GM23338 (cell line): ENCODE measurements around the gene LYZL6. TPM values are rescaled to one million over a fixed set of nuclear protein-coding genes. Genes with fewer than 3 reads are reported as not detected.

ENCODE experiments used
- ATAC-seq: fragments of 200-7000 bp; cut with Tn5 transposase; 3 replicates; pipeline ENCODE4 v1.9.1; 2020
- DNase-seq: peaks from one replicate; pipeline ENCODE4 v3.0.0-alpha.2; 2015; ENCODE audit warnings: low spot score
- H2AFZ ChIP-seq: fragments of 200-600 bp; sonication (generic); 2 replicates; pipeline ENCODE4 v1.8.0; 2016; ENCODE audit warnings: antibody characterized with exemption, mild to moderate bottlenecking, moderate library complexity
- H3F3A ChIP-seq: fragments of 200-600 bp; sonication (generic); replicated peaks from 2 replicates; pipeline ENCODE4 v1.8.0; 2017; ENCODE audit warnings: antibody characterized with exemption, mixed run types, low read depth
- H3K27ac ChIP-seq: fragments of 200-600 bp; sonication (generic); 2 replicates; pipeline ENCODE4 v1.6.1; 2016; ENCODE audit warnings: low read depth
- H3K27me3 ChIP-seq: fragments of 200-600 bp; sonication (generic); 2 replicates; pipeline ENCODE4 v1.8.0; 2016; ENCODE audit warnings: mild to moderate bottlenecking, mixed run types, moderate library complexity; ENCODE audit not compliant: insufficient read depth
- H3K36me3 ChIP-seq: fragments of 200-600 bp; sonication (generic); 2 replicates; pipeline ENCODE4 v1.8.0; 2016; ENCODE audit warnings: mild to moderate bottlenecking; ENCODE audit not compliant: insufficient read depth
- H3K4me1 ChIP-seq: fragments of 200-600 bp; sonication (generic); 2 replicates; pipeline ENCODE4 v1.8.0; 2016; ENCODE audit warnings: mild to moderate bottlenecking, moderate library complexity; ENCODE audit not compliant: insufficient read depth
- H3K4me2 ChIP-seq: fragments of 200-600 bp; sonication (generic); 2 replicates; pipeline ENCODE4 v1.7.1; 2017; ENCODE audit warnings: mixed run types
- H3K4me3 ChIP-seq: fragments of 200-600 bp; sonication (generic); 2 replicates; pipeline ENCODE4 v1.6.1; 2016; ENCODE audit warnings: mixed run types
- H3K79me2 ChIP-seq: fragments of 200-600 bp; sonication (generic); replicated peaks from 2 replicates; pipeline ENCODE4 v1.8.0; 2017; ENCODE audit warnings: mild to moderate bottlenecking; ENCODE audit not compliant: insufficient read depth
- H3K9me2 ChIP-seq: fragments of 200-600 bp; sonication (generic); 2 replicates; pipeline ENCODE4 v1.8.0; 2017; ENCODE audit not compliant: insufficient read depth
- H4K20me1 ChIP-seq: fragments of 200-600 bp; sonication (generic); replicated peaks from 2 replicates; pipeline ENCODE4 v1.8.0; 2017; ENCODE audit warnings: mild to moderate bottlenecking; ENCODE audit not compliant: insufficient read depth
- H3K27ac Mint-ChIP-seq: 2 replicates; pipeline ENCODE4 v1.8.0; 2020; ENCODE audit warnings: inconsistent platforms, mild to moderate bottlenecking, moderate library complexity, mixed read lengths
- H3K27me3 Mint-ChIP-seq: 3 replicates; pipeline ENCODE4 v1.8.0; 2022; ENCODE audit warnings: low read depth, mild to moderate bottlenecking, moderate library complexity, mixed read lengths, inconsistent platforms; ENCODE audit not compliant: insufficient read depth, poor library complexity
- H3K36me3 Mint-ChIP-seq: 3 replicates; pipeline ENCODE4 v1.8.0; 2021; ENCODE audit warnings: low read depth, mild to moderate bottlenecking, inconsistent platforms, moderate library complexity, mixed read lengths
- H3K4me1 Mint-ChIP-seq: 3 replicates; pipeline ENCODE4 v1.8.0; 2020; ENCODE audit warnings: mild to moderate bottlenecking, inconsistent platforms, mixed read lengths
- H3K4me3 Mint-ChIP-seq: 3 replicates; pipeline ENCODE4 v1.8.0; 2021; ENCODE audit warnings: moderate library complexity, mild to moderate bottlenecking, inconsistent platforms, mixed read lengths
- H3K9me3 Mint-ChIP-seq: 3 replicates; pipeline ENCODE4 v1.8.0; 2020; ENCODE audit warnings: moderate library complexity, mild to moderate bottlenecking, inconsistent platforms, mixed read lengths
- CREB1 ChIP-seq: fragments of 250-450 bp; sonication (Bioruptor Pico); IDR thresholded peaks from 2 replicates; pipeline ENCODE4 v1.5.0; 2020; ENCODE audit warnings: low read depth, mild to moderate bottlenecking, moderate library complexity
- EZH2 ChIP-seq: fragments of 200-600 bp; sonication (generic); IDR thresholded peaks from one replicate; pipeline ENCODE4 v1.8.0; 2017; ENCODE audit warnings: antibody characterized with exemption, mild to moderate bottlenecking, low read depth; ENCODE audit not compliant: unreplicated experiment
- EZH2phosphoT487 ChIP-seq: fragments of 200-600 bp; sonication (generic); IDR thresholded peaks from one replicate; pipeline ENCODE4 v1.8.1; 2018; ENCODE audit warnings: antibody characterized with exemption; ENCODE audit not compliant: unreplicated experiment
- JUNB ChIP-seq: IDR thresholded peaks from one replicate; pipeline ENCODE4 v1.6.1; 2016; ENCODE audit warnings: antibody characterized with exemption; ENCODE audit not compliant: unreplicated experiment
- NANOG ChIP-seq: IDR thresholded peaks from 2 replicates; pipeline ENCODE4 v1.6.1; 2016; ENCODE audit warnings: antibody characterized with exemption, borderline replicate concordance
- POLR2AphosphoS5 ChIP-seq: IDR thresholded peaks from 2 replicates; pipeline ENCODE4 v1.6.1; 2016; ENCODE audit warnings: antibody characterized with exemption, low read depth
- STAT1 ChIP-seq: IDR thresholded peaks from one replicate; pipeline ENCODE4 v1.6.1; 2016; ENCODE audit warnings: antibody characterized with exemption; ENCODE audit not compliant: unreplicated experiment
- ZNF114 ChIP-seq: fragments of 250-450 bp; sonication (Bioruptor Pico); IDR thresholded peaks from 2 replicates; pipeline ENCODE4 v1.5.0; 2020; ENCODE audit warnings: mild to moderate bottlenecking, moderate library complexity
- long read RNA-seq: library from polyadenylated mRNA; unstranded; transcript quantifications from one replicate; pipeline ENCODE4 v2.0.0, GENCODE V29; 2020; ENCODE audit not compliant: unreplicated experiment
- polyA plus RNA-seq: library from polyadenylated mRNA; unstranded; fragments of >200 nt; fragmentation: Nextera tagmentation; extraction: Ambion mirVana; gene quantifications from 2 replicates; pipeline ENCODE4 v1.2.1, GENCODE V29; 2016
- total RNA-seq: library from RNA; depleted of rRNA; stranded (reverse); fragments of >200 nt; shearing (Covaris generic); gene quantifications from 2 replicates; pipeline ENCODE4 v1.2.3, GENCODE V29; 2014; rRNA removed
- TF ChIP-seq, protein P1 (sequence below): IDR thresholded peaks from one replicate; pipeline ENCODE4 v1.6.1; 2018; ENCODE audit warnings: antibody characterized with exemption; ENCODE audit not compliant: unreplicated experiment
- TF ChIP-seq, protein P2 (sequence below): IDR thresholded peaks from 2 replicates; pipeline ENCODE4 v1.6.1; 2016; ENCODE audit warnings: antibody characterized with exemption
- TF ChIP-seq, protein P3 (sequence below): fragments of 250-450 bp; sonication (Bioruptor Pico); IDR thresholded peaks from 2 replicates; pipeline ENCODE4 v1.5.0; 2020; ENCODE audit warnings: mild to moderate bottlenecking, moderate library complexity

Gene LYZL6, protein sequence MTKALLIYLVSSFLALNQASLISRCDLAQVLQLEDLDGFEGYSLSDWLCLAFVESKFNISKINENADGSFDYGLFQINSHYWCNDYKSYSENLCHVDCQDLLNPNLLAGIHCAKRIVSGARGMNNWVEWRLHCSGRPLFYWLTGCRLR
- not detected in 2 replicates for total RNA-seq
- not detected in 2 replicates for polyA plus RNA-seq
- long read RNA-seq: 0 reads

DNA sequence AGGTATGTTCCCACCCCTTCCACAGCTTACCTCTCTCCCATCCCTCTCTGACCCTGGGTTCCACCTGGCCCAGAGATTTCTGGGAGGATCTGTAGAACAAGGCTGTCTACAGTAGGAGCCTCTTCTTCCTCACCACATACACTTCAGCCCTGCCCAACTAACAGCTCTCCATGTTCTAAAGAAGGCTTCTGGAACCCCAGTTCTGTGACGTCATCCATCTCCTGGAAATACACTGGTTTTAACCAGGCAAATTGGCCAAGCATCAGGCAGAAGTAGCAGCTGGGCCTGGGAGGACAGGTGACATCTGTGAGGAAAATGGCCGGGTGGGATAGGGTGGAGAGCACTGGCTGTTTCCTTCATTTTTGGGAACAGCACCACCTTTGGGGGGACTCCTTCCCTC is at the start of gene LYZL6:
LYZL6 (minus strand) TSS at position 177 of the 400 bp plus-strand sequence. CDS start 4,357 bp downstream, outside the sequence.
- no peaks in the 10 kb centered on the region for H3K4me1 ChIP-seq
- no peaks in the 10 kb centered on the region for H3K27me3 ChIP-seq
- Mint-ChIP-seq H3K27me3 (no peaks in the 10 kb centered on the region), H3K9me3 (0 out of 3 replicates have a peak, but pooled peaks cover 3% of the 10 kb centered on the region), H3K4me3 (no peak within 1 kb of the TSS), H3K27ac (no peak within 1 kb of the TSS), H3K36me3 (no peaks in the 10 kb centered on the region), H3K4me1 (no peaks in the 10 kb centered on the region)
- no peak for ATAC-seq
- no peak within 1 kb of the TSS for H3K4me3 ChIP-seq
- no peaks in the 10 kb centered on the region for H4K20me1 ChIP-seq
- no peaks in the 10 kb centered on the region for H3F3A ChIP-seq
- no peak for DNase-seq
- H3K36me3 ChIP-seq: no peaks in the 10 kb centered on the region
- TF ChIP-seq CREB1 (CRISPR knock-in tag) (no peak), NANOG (no peak), JUNB (no peak), POLR2AphosphoS5 (no peak), EZH2phosphoT487 (no peak), STAT1 (no peak), EZH2 (no peak)
- TF ChIP-seq, protein P1, sequence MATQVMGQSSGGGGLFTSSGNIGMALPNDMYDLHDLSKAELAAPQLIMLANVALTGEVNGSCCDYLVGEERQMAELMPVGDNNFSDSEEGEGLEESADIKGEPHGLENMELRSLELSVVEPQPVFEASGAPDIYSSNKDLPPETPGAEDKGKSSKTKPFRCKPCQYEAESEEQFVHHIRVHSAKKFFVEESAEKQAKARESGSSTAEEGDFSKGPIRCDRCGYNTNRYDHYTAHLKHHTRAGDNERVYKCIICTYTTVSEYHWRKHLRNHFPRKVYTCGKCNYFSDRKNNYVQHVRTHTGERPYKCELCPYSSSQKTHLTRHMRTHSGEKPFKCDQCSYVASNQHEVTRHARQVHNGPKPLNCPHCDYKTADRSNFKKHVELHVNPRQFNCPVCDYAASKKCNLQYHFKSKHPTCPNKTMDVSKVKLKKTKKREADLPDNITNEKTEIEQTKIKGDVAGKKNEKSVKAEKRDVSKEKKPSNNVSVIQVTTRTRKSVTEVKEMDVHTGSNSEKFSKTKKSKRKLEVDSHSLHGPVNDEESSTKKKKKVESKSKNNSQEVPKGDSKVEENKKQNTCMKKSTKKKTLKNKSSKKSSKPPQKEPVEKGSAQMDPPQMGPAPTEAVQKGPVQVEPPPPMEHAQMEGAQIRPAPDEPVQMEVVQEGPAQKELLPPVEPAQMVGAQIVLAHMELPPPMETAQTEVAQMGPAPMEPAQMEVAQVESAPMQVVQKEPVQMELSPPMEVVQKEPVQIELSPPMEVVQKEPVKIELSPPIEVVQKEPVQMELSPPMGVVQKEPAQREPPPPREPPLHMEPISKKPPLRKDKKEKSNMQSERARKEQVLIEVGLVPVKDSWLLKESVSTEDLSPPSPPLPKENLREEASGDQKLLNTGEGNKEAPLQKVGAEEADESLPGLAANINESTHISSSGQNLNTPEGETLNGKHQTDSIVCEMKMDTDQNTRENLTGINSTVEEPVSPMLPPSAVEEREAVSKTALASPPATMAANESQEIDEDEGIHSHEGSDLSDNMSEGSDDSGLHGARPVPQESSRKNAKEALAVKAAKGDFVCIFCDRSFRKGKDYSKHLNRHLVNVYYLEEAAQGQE: no peak
- TF ChIP-seq, protein P2, sequence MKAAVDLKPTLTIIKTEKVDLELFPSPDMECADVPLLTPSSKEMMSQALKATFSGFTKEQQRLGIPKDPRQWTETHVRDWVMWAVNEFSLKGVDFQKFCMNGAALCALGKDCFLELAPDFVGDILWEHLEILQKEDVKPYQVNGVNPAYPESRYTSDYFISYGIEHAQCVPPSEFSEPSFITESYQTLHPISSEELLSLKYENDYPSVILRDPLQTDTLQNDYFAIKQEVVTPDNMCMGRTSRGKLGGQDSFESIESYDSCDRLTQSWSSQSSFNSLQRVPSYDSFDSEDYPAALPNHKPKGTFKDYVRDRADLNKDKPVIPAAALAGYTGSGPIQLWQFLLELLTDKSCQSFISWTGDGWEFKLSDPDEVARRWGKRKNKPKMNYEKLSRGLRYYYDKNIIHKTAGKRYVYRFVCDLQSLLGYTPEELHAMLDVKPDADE: no peak
- peak within 1 kb of the TSS; percentile 69; the same call in 1 of the 2 replicates for H2AFZ ChIP-seq
- no peak within 1 kb of the TSS for H3K4me2 ChIP-seq
- no peaks in the 10 kb centered on the region for H3K79me2 ChIP-seq
- no peak within 1 kb of the TSS for H3K27ac ChIP-seq
- H3K9me2 ChIP-seq: peaks cover 4% of the 10 kb centered on the region; the same call in 1 of the 2 replicates

DNA sequence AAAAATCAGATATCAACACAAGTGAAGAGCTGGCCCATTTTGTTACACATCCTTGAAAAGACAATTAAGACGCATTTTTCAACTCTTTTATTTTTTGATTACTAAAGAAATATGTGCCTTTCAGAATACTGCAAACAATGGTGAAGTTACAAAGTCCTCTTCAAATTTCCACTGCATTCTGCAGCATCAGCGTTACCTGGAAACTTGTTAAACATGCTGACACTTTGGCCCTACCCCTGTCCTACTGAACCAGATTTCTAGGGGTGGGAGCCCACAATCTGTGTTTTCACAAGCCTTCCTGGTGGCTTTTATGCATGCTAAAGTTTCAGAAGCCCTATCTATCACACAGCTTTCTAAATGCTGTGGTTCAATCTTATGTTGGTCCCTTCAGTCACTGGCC is 47.6 kb upstream of the LYZL6 start:
- no peaks in the 10 kb centered on the region for H3K36me3 Mint-ChIP-seq
- ATAC-seq: no peak
- TF ChIP-seq, protein P3, sequence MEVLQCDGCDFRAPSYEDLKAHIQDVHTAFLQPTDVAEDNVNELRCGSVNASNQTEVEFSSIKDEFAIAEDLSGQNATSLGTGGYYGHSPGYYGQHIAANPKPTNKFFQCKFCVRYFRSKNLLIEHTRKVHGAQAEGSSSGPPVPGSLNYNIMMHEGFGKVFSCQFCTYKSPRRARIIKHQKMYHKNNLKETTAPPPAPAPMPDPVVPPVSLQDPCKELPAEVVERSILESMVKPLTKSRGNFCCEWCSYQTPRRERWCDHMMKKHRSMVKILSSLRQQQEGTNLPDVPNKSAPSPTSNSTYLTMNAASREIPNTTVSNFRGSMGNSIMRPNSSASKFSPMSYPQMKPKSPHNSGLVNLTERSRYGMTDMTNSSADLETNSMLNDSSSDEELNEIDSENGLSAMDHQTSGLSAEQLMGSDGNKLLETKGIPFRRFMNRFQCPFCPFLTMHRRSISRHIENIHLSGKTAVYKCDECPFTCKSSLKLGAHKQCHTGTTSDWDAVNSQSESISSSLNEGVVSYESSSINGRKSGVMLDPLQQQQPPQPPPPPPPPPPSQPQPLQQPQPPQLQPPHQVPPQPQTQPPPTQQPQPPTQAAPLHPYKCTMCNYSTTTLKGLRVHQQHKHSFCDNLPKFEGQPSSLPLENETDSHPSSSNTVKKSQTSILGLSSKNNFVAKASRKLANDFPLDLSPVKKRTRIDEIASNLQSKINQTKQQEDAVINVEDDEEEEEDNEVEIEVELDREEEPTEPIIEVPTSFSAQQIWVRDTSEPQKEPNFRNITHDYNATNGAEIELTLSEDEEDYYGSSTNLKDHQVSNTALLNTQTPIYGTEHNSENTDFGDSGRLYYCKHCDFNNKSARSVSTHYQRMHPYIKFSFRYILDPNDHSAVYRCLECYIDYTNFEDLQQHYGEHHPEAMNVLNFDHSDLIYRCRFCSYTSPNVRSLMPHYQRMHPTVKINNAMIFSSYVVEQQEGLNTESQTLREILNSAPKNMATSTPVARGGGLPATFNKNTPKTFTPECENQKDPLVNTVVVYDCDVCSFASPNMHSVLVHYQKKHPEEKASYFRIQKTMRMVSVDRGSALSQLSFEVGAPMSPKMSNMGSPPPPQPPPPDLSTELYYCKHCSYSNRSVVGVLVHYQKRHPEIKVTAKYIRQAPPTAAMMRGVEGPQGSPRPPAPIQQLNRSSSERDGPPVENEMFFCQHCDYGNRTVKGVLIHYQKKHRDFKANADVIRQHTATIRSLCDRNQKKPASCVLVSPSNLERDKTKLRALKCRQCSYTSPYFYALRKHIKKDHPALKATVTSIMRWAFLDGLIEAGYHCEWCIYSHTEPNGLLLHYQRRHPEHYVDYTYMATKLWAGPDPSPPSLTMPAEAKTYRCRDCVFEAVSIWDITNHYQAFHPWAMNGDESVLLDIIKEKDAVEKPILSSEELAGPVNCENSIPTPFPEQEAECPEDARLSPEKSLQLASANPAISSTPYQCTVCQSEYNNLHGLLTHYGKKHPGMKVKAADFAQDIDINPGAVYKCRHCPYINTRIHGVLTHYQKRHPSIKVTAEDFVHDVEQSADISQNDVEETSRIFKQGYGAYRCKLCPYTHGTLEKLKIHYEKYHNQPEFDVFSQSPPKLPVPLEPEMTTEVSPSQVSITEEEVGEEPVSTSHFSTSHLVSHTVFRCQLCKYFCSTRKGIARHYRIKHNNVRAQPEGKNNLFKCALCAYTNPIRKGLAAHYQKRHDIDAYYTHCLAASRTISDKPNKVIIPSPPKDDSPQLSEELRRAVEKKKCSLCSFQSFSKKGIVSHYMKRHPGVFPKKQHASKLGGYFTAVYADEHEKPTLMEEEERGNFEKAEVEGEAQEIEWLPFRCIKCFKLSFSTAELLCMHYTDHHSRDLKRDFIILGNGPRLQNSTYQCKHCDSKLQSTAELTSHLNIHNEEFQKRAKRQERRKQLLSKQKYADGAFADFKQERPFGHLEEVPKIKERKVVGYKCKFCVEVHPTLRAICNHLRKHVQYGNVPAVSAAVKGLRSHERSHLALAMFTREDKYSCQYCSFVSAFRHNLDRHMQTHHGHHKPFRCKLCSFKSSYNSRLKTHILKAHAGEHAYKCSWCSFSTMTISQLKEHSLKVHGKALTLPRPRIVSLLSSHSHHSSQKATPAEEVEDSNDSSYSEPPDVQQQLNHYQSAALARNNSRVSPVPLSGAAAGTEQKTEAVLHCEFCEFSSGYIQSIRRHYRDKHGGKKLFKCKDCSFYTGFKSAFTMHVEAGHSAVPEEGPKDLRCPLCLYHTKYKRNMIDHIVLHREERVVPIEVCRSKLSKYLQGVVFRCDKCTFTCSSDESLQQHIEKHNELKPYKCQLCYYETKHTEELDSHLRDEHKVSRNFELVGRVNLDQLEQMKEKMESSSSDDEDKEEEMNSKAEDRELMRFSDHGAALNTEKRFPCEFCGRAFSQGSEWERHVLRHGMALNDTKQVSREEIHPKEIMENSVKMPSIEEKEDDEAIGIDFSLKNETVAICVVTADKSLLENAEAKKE (CRISPR knock-in tag): no peak
- TF ChIP-seq EZH2 (no peak), ZNF114 (no peak)

More for the DNA sequence above, 47.6 kb upstream of the LYZL6 start:
- no peaks in the 10 kb centered on the region for H4K20me1 ChIP-seq
- H3K4me1 ChIP-seq: no peaks in the 10 kb centered on the region
- H2AFZ ChIP-seq: no peak overlapping the region
- Mint-ChIP-seq H3K9me3 (peaks cover 2% of the 10 kb centered on the region; the same call in 1 of the 3 replicates), H3K27ac (no peak overlapping the region), H3K27me3 (no peaks in the 10 kb centered on the region), H3K4me3 (no peak overlapping the region), H3K4me1 (no peaks in the 10 kb centered on the region)
- no peaks in the 10 kb centered on the region for H3F3A ChIP-seq
- no peak overlapping the region for H3K4me3 ChIP-seq
- H3K4me2 ChIP-seq: no peak overlapping the region
- H3K27ac ChIP-seq: no peak overlapping the region
- DNase-seq: no peak
- no peaks in the 10 kb centered on the region for H3K79me2 ChIP-seq
- H3K9me2 ChIP-seq: no peaks in the 10 kb centered on the region
- no peaks in the 10 kb centered on the region for H3K27me3 ChIP-seq
- H3K36me3 ChIP-seq: no peaks in the 10 kb centered on the region
